HCT116 (cell line): ENCODE measurements around the gene AVPR1B.

Source experiments
- ATF3 ChIP-seq: IDR thresholded peaks from 2 replicates; pipeline ENCODE4 v1.6.1; 2012
- CTCF ChIP-seq, 3 experiments: fragments of 200-600 bp in 1 of 3; sonication (generic) in 1 of 3; IDR thresholded peaks in 2 of 3; conservative IDR thresholded peaks in 1 of 3; 2 replicates each; pipeline ENCODE4 v1.5.1; 2012 to 2017; ENCODE audit warnings: low read depth in 2 of 3, low read length in 2 of 3, antibody characterized with exemption in 1 of 3, borderline replicate concordance in 1 of 3, control low read depth in 1 of 3, mild to moderate bottlenecking in 1 of 3, mixed read lengths in 1 of 3, mixed run types in 1 of 3, moderate library complexity in 1 of 3; ENCODE audit not compliant: insufficient read depth in 1 of 3
- ELF1 ChIP-seq: IDR thresholded peaks from 2 replicates; pipeline ENCODE4 v1.6.1; 2012; ENCODE audit warnings: low read depth, borderline replicate concordance
- EZH2 ChIP-seq: fragments of 200-600 bp; sonication (generic); IDR thresholded peaks from 2 replicates; pipeline ENCODE4 v1.6.1; 2017; ENCODE audit warnings: antibody characterized with exemption, mixed run types
- EZH2phosphoT487 ChIP-seq: fragments of 200-600 bp; IDR thresholded peaks from 2 replicates; pipeline ENCODE4 v1.6.1; 2018; ENCODE audit warnings: antibody characterized with exemption, borderline replicate concordance
- FOSL1 ChIP-seq: IDR thresholded peaks from 2 replicates; pipeline ENCODE4 v1.6.1; 2012; ENCODE audit warnings: low read depth
- POLR2A ChIP-seq: IDR thresholded peaks from 2 replicates; pipeline ENCODE4 v1.7.0; 2011; ENCODE audit warnings: borderline replicate concordance; ENCODE audit not compliant: insufficient read depth, insufficient read length; ENCODE audit errors: extremely low read depth
- POLR2AphosphoS5 ChIP-seq: IDR thresholded peaks from 2 replicates; pipeline ENCODE4 v1.6.1; 2011; ENCODE audit warnings: mild to moderate bottlenecking, low read depth, low read length, moderate library complexity
- REST ChIP-seq: IDR thresholded peaks from 2 replicates; pipeline ENCODE4 v1.6.1; 2012; ENCODE audit warnings: low read depth
- SIN3A ChIP-seq: IDR thresholded peaks from 2 replicates; pipeline ENCODE4 v1.6.1; 2012; ENCODE audit warnings: low read depth
- ZFX ChIP-seq: fragments of 450-650 bp; IDR thresholded peaks from 2 replicates; pipeline ENCODE4 v1.6.1; 2017

- TF ChIP-seq POLR2A (no peak), ELF1 (no peak), REST (no peak), CTCF (IDR thresholded peaks at IDR 0.05 in 2 of 3, conservative IDR thresholded peaks at IDR 0.05 in 1 of 3; ENCODE audit: borderline replicate concordance in 1 of 3, insufficient read depth in 1 of 3, low read depth in 2 of 3, low read length in 2 of 3) (no peak), SIN3A (no peak), ZFX (no peak), FOSL1 (no peak), POLR2AphosphoS5 (no peak), EZH2phosphoT487 (no peak), ATF3 (no peak), EZH2 (no peak)
These were observed 38.1 kb downstream of the AVPR1B start for GRCh38 chr1:206079135-206079534.
